Testis (tissue), 3 donors: Measurements from ENCODE around the gene MAP3K1. TPM values are rescaled to one million over a fixed set of nuclear protein-coding genes. Genes with fewer than 3 reads are reported as not detected.

Experiments
- DNase-seq: peaks from one replicate; pipeline ENCODE4 v3.0.0-alpha.2; 2019
- H3K27ac ChIP-seq, 2 donors: fragments of 200-600 bp; sonication (generic); one replicate each; pipeline ENCODE4 v1.5.1; 2019
- H3K27me3 ChIP-seq: fragments of 200-600 bp; sonication (generic); one replicate; pipeline ENCODE4 v1.5.1; 2019
- H3K36me3 ChIP-seq: fragments of 200-600 bp; sonication (generic); one replicate; pipeline ENCODE4 v1.5.1; 2017; ENCODE audit warnings: low read depth; ENCODE audit errors: missing control alignments
- H3K4me1 ChIP-seq: fragments of 200-600 bp; sonication (generic); one replicate; pipeline ENCODE4 v1.5.1; 2019
- H3K4me3 ChIP-seq, 2 donors: fragments of 200-600 bp; sonication (generic); one replicate each; pipeline ENCODE4 v1.5.1; 2017 to 2019
- H3K9me3 ChIP-seq: fragments of 200-600 bp; sonication (generic); one replicate; pipeline ENCODE4 v1.5.1; 2017
- POLR2A ChIP-seq: fragments of 450-650 bp; IDR thresholded peaks from one replicate; pipeline ENCODE4 v1.6.1; 2017; ENCODE audit warnings: antibody characterized with exemption, mild to moderate bottlenecking, moderate library complexity
- WGBS, 2 donors: methylation state at CpG; one replicate each; pipeline ENCODE4 v1.1.5; 2018; 5-methylcytosine and 5-hydroxymethylcytosine counted together
- intact Hi-C: fragments of 100-400 bp; cut with DNase I; formaldehyde crosslinking; loops from one replicate; pipeline ENCODE4 v1.15.1; 2023; ENCODE audit warnings: low total_unique reads
- polyA plus RNA-seq: library from polyadenylated mRNA; stranded (reverse); fragments of 350-450 nt; fragmentation: Illumina TruSeq; extraction: RNeasy Lipid Tissue Mini Kit (QIAGEN cat#74804); gene quantifications from one replicate; pipeline ENCODE4 v1.2.3, GENCODE V29; 2014; ENCODE audit warnings: low read depth, low replicate concordance; ENCODE audit not compliant: insufficient read depth
- total RNA-seq, 2 donors: library from RNA; depleted of rRNA; stranded (reverse); fragments of >200 nt; gene quantifications; one replicate each; pipeline ENCODE4 v1.2.3, GENCODE V29; 2016
- TF ChIP-seq, protein P1 (sequence below), 3 experiments: fragments of 450-650 bp in 2 of 3; fragments of 200-600 bp in 1 of 3; sonication (generic) in 1 of 3; IDR thresholded peaks; one replicate each; pipeline ENCODE4 v1.5.1; 2016 to 2019; ENCODE audit warnings: antibody characterized with exemption in 3 of 3, mild to moderate bottlenecking in 2 of 3, moderate library complexity in 1 of 3

Gene MAP3K1
- total and polyA plus RNA-seq, 3 donors from 2014 or later = 20.4 to 52.0 (median 42.5) TPM

DNA sequence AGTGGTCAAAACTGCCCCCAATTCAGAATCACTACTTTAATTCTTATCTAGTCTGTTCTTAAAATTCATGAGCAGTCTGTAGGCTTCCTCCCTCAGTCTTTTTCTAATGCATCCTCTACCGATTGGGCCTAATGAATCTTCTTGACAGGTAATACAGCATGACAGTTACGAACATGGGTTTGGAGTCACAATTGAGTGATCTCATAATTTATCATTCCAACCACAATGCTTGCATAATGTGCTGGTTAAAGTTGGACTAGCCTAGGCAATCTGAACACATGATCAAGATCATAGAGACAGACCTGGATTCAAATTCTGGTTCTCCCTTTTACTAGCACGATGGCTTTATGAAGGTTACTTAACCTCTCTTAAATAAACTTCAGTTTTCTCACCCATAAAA lies 61.0 kb downstream of the MAP3K1 start:
- Histone ChIP-seq H3K4me3 (no peak overlapping the region), H3K4me1 (no peaks in the 10 kb centered on the region), H3K27me3 (no peaks in the 10 kb centered on the region), H3K9me3 (no peaks in the 10 kb centered on the region), H3K36me3 (no peaks in the 10 kb centered on the region), H3K27ac (no peak overlapping the region)
- no peak for DNase-seq
- TF ChIP-seq POLR2A = no peak
- TF ChIP-seq, protein P1, sequence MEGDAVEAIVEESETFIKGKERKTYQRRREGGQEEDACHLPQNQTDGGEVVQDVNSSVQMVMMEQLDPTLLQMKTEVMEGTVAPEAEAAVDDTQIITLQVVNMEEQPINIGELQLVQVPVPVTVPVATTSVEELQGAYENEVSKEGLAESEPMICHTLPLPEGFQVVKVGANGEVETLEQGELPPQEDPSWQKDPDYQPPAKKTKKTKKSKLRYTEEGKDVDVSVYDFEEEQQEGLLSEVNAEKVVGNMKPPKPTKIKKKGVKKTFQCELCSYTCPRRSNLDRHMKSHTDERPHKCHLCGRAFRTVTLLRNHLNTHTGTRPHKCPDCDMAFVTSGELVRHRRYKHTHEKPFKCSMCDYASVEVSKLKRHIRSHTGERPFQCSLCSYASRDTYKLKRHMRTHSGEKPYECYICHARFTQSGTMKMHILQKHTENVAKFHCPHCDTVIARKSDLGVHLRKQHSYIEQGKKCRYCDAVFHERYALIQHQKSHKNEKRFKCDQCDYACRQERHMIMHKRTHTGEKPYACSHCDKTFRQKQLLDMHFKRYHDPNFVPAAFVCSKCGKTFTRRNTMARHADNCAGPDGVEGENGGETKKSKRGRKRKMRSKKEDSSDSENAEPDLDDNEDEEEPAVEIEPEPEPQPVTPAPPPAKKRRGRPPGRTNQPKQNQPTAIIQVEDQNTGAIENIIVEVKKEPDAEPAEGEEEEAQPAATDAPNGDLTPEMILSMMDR (IDR thresholded peaks at IDR 0.05) = no peak
- WGBS, 2 donors = 77 to 84% methylated on average over 3 of the region's 3 CpGs
- intact Hi-C loops = no loop called here

DNA sequence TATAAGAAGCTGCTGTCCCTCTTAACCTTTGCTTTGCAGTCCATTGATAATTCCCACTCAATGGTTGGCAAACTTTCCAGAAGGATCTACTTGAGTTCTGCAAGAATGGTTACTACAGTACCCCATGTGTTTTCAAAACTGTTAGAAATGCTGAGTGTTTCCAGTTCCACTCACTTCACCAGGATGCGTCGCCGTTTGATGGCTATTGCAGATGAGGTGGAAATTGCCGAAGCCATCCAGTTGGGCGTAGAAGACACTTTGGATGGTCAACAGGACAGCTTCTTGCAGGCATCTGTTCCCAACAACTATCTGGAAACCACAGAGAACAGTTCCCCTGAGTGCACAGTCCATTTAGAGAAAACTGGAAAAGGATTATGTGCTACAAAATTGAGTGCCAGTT lies 66.2 kb downstream of the MAP3K1 start:
- TF ChIP-seq, protein P1 (IDR thresholded peaks at IDR 0.05) = no peak
- TF ChIP-seq POLR2A = no peak
- DNase-seq = no peak
- WGBS, 2 donors = 95 to 98% methylated on average over 5 of the region's 5 CpGs

DNA sequence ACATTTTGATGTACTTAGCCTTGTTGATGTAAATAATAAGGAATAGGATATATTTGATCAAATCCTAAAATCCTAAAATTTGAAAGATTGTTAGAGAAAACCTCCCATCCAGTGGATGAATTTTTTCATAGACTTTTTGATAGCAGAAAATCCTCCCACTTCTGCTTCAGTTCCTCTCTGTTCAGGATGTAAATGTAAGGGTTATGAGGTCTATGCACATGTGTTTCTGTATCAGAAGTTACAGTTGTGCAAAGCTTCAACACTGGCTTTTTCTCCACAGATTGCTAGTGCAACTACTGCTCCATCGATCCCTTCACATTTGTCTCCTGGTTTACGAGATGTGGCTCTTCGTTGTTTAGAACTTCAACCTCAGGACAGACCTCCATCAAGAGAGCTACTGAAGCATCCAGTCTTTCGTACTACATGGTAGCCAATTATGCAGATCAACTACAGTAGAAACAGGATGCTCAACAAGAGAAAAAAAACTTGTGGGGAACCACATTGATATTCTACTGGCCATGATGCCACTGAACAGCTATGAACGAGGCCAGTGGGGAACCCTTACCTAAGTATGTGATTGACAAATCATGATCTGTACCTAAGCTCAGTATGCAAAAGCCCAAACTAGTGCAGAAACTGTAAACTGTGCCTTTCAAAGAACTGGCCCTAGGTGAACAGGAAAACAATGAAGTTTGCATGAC lies 78.1 kb downstream of the MAP3K1 start:
- H3K4me3 ChIP-seq = no peak overlapping the region
- no peak for DNase-seq
- no peaks in the 10 kb centered on the region for H3K27me3 ChIP-seq
- 92% methylated on average over 5 of the region's 5 CpGs for WGBS, 2 donors
- TF ChIP-seq POLR2A = no peak
- TF ChIP-seq, protein P1 (IDR thresholded peaks at IDR 0.05) = no peak
- H3K9me3 ChIP-seq = no peaks in the 10 kb centered on the region
- intact Hi-C loops = no loop called here
- no peaks in the 10 kb centered on the region for H3K36me3 ChIP-seq
- H3K27ac ChIP-seq = no peak overlapping the region
- no peaks in the 10 kb centered on the region for H3K4me1 ChIP-seq

More for the DNA sequence above, 66.2 kb downstream of the MAP3K1 start:
- no peaks in the 10 kb centered on the region for H3K4me1 ChIP-seq
- intact Hi-C loops = no loop called here
- H3K27me3 ChIP-seq = no peaks in the 10 kb centered on the region
- H3K9me3 ChIP-seq = no peaks in the 10 kb centered on the region
- H3K27ac ChIP-seq = no peak overlapping the region
- no peaks in the 10 kb centered on the region for H3K36me3 ChIP-seq
- no peak overlapping the region for H3K4me3 ChIP-seq

DNA sequence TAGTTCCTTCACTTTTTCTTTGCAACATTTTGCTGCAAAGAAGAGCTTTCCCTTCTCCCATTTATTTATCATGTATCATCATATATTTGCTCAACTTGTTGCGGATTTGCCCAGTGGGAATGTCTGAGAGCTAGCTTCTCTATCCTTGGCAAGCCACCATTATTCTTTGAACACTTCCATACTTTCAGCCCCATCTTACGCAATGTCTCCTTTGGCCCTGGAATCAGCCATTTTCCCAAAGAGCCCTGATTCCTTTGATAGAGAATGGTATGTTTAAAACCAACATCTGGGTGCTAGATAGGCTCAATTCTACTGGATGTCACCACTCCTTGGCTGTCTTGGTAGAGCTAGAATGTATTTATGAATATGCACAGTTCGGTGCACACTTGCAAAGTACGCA lies 81.4 kb downstream of the MAP3K1 start:
- intact Hi-C loops = no loop called here
- Histone ChIP-seq H3K27me3 (no peaks in the 10 kb centered on the region), H3K27ac (no peak overlapping the region), H3K36me3 (no peaks in the 10 kb centered on the region), H3K4me1 (no peaks in the 10 kb centered on the region), H3K4me3 (no peak overlapping the region), H3K9me3 (no peaks in the 10 kb centered on the region)
- no peak for DNase-seq
- no peak for TF ChIP-seq POLR2A
- TF ChIP-seq, protein P1 (IDR thresholded peaks at IDR 0.05) = no peak
- WGBS, 2 donors = 80 to 95% methylated on average over 4 of the region's 4 CpGs

DNA sequence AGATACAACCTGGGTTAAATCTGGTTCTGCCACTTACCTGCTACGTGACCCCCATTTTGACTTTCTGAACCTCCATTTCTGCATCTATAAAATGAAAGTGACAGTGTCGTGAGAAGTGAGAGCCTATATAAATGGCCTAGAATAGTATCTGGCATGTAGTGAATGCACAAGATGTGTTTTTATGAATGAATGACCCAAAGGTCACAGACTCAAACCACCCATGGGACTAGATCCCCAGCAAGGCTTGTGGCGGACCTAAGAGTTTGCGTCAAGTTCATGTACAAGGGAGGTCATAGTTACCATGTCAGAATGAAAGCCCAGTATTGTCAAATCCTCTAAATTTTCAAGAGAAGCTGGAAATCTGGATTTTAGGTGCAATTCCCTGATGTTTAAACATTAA lies 82.9 kb downstream of the MAP3K1 start:
- Histone ChIP-seq H3K4me3 (no peak overlapping the region), H3K4me1 (no peaks in the 10 kb centered on the region), H3K27me3 (no peaks in the 10 kb centered on the region), H3K36me3 (no peaks in the 10 kb centered on the region), H3K27ac (no peak overlapping the region), H3K9me3 (no peaks in the 10 kb centered on the region)
- intact Hi-C loops = no loop called here
- TF ChIP-seq, protein P1 (IDR thresholded peaks at IDR 0.05) = no peak
- no peak for TF ChIP-seq POLR2A
- DNase-seq = no peak
- 89 to 94% methylated on average over 4 of the region's 4 CpGs for WGBS, 2 donors
